Measurements from ENCODE around the gene RGL4.

Gene RGL4

GRCh38 chr22:23698094-23698493 is 7.3 kb downstream of the RGL4 start:
- peaks cover 33 to 39% of the 10 kb centered on the region in 2 donors for H3K4me1 Mint-ChIP-seq
- ATAC-seq (replicated peaks): no peak
- peaks cover 38 to 60% of the 10 kb centered on the region in 2 donors for H3K36me3 Mint-ChIP-seq
- H3K9me3 Mint-ChIP-seq: no peaks in the 10 kb centered on the region
- H3K27ac Mint-ChIP-seq: no peak overlapping the region
- no peak overlapping the region for H3K4me3 Mint-ChIP-seq
- no peak for DNase-seq
- H3K27me3 Mint-ChIP-seq: no peaks in the 10 kb centered on the region

- DNase-seq (no peak), ATAC-seq (replicated peaks) (no peak)
- no peak overlapping the region for H3K27ac Mint-ChIP-seq
- peaks cover 39 to 60% of the 10 kb centered on the region in 2 donors for H3K36me3 Mint-ChIP-seq
- H3K9me3 Mint-ChIP-seq: no peaks in the 10 kb centered on the region
- H3K4me3 Mint-ChIP-seq: no peak overlapping the region
- no peaks in the 10 kb centered on the region for H3K27me3 Mint-ChIP-seq
- H3K4me1 Mint-ChIP-seq: peaks cover 31 to 38% of the 10 kb centered on the region in 2 donors
These were observed 7.9 kb downstream of the RGL4 start for GRCh38 chr22:23698673-23699235.

GRCh38 chr22:23700706-23701105 is 9.9 kb downstream of the RGL4 start:
- peaks cover 42 to 60% of the 10 kb centered on the region in 2 donors for H3K36me3 Mint-ChIP-seq
- DNase-seq (no peak), ATAC-seq (replicated peaks) (no peak)
- H3K4me3 Mint-ChIP-seq: no peak overlapping the region
- H3K27ac Mint-ChIP-seq: no peak overlapping the region
- H3K9me3 Mint-ChIP-seq: no peaks in the 10 kb centered on the region
- H3K4me1 Mint-ChIP-seq: peaks cover 33 to 37% of the 10 kb centered on the region in 2 donors
- H3K27me3 Mint-ChIP-seq: no peaks in the 10 kb centered on the region

GRCh38 chr22:23704062-23704461 is 13.2 kb downstream of the RGL4 start:
- Mint-ChIP-seq H3K27ac (no peak overlapping the region), H3K9me3 (no peaks in the 10 kb centered on the region), H3K27me3 (no peaks in the 10 kb centered on the region), H3K4me1 (peaks cover 15 to 27% of the 10 kb centered on the region in 2 donors), H3K4me3 (no peak overlapping the region), H3K36me3 (peaks cover 60 to 82% of the 10 kb centered on the region in 2 donors)
- DNase-seq: no peak
- no peak for ATAC-seq (replicated peaks)

GRCh38 chr22:23704829-23705228 is 14.0 kb downstream of the RGL4 start:
- Mint-ChIP-seq H3K9me3 (no peaks in the 10 kb centered on the region), H3K4me3 (no peak overlapping the region), H3K27me3 (no peaks in the 10 kb centered on the region), H3K27ac (peak overlapping the region; percentile 63), H3K4me1 (peaks cover 15 to 29% of the 10 kb centered on the region in 2 donors), H3K36me3 (peaks cover 65 to 84% of the 10 kb centered on the region in 2 donors)
- ATAC-seq (replicated peaks) (no peak), DNase-seq (no peak)

- Mint-ChIP-seq H3K9me3 (no peaks in the 10 kb centered on the region), H3K4me1 (peaks cover 15 to 29% of the 10 kb centered on the region in 2 donors), H3K27ac (peak overlapping the region; percentile 63), H3K27me3 (no peaks in the 10 kb centered on the region), H3K4me3 (no peak overlapping the region), H3K36me3 (peaks cover 64 to 84% of the 10 kb centered on the region in 2 donors)
- ATAC-seq (replicated peaks): no peak
- DNase-seq: no peak
These were observed 14.5 kb downstream of the RGL4 start for GRCh38 chr22:23705358-23705757.

- H3K4me1 Mint-ChIP-seq: peaks cover 9 to 16% of the 10 kb centered on the region in 2 donors
- H3K9me3 Mint-ChIP-seq: no peaks in the 10 kb centered on the region
- no peaks in the 10 kb centered on the region for H3K27me3 Mint-ChIP-seq
- peaks cover 53 to 76% of the 10 kb centered on the region in 2 donors for H3K36me3 Mint-ChIP-seq
- H3K4me3 Mint-ChIP-seq: no peak overlapping the region
- H3K27ac Mint-ChIP-seq: peak overlapping the region; percentile 7
- DNase-seq (no peak), ATAC-seq (replicated peaks) (no peak)
These were observed 17.5 kb downstream of the RGL4 start for GRCh38 chr22:23708270-23708669.

GRCh38 chr22:23709107-23709506 is 18.3 kb downstream of the RGL4 start:
- H3K4me1 Mint-ChIP-seq: peaks cover 15 to 20% of the 10 kb centered on the region in 2 donors
- ATAC-seq (replicated peaks): no peak
- peaks cover 50 to 75% of the 10 kb centered on the region in 2 donors for H3K36me3 Mint-ChIP-seq

GRCh38 chr22:23712256-23712655 is 21.4 kb downstream of the RGL4 start:
- Mint-ChIP-seq H3K27me3 (no peaks in the 10 kb centered on the region), H3K27ac (peak overlapping the region; percentile 20), H3K9me3 (no peaks in the 10 kb centered on the region), H3K4me3 (no peak overlapping the region), H3K36me3 (peaks cover 34 to 52% of the 10 kb centered on the region in 2 donors), H3K4me1 (peaks cover 17 to 26% of the 10 kb centered on the region in 2 donors)
- ATAC-seq (replicated peaks) (no peak), DNase-seq (no peak)

More at GRCh38 chr22:23709107-23709506, 18.3 kb downstream of the RGL4 start:
- Mint-ChIP-seq H3K9me3 (no peaks in the 10 kb centered on the region), H3K4me3 (no peak overlapping the region), H3K27me3 (no peaks in the 10 kb centered on the region), H3K27ac (no peak overlapping the region)
- DNase-seq: no peak

- ATAC-seq (replicated peaks) (no peak), DNase-seq (no peak)
- Mint-ChIP-seq H3K4me3 (no peak overlapping the region), H3K9me3 (no peaks in the 10 kb centered on the region), H3K4me1 (peaks cover 15 to 30% of the 10 kb centered on the region in 2 donors), H3K27ac (no peak overlapping the region), H3K36me3 (peaks cover 24 to 39% of the 10 kb centered on the region in 2 donors), H3K27me3 (no peaks in the 10 kb centered on the region)
These were observed 23.1 kb downstream of the RGL4 start for GRCh38 chr22:23713696-23714595.

GRCh38 chr22:23714596-23715578 is 24.1 kb downstream of the RGL4 start:
- no peaks in the 10 kb centered on the region for H3K9me3 Mint-ChIP-seq

GRCh38 chr22:23715806-23716375 is 25.1 kb downstream of the RGL4 start:
- peaks cover 15 to 22% of the 10 kb centered on the region in 2 donors for H3K36me3 Mint-ChIP-seq
- ATAC-seq (replicated peaks) (no peak), DNase-seq (no peak)
- no peaks in the 10 kb centered on the region for H3K27me3 Mint-ChIP-seq
- H3K4me3 Mint-ChIP-seq: peak overlapping the region; percentile 69 to 88
- H3K27ac Mint-ChIP-seq: no peak overlapping the region
- no peaks in the 10 kb centered on the region for H3K9me3 Mint-ChIP-seq
- peaks cover 13 to 30% of the 10 kb centered on the region in 2 donors for H3K4me1 Mint-ChIP-seq

More at GRCh38 chr22:23714596-23715578, 24.1 kb downstream of the RGL4 start:
- Mint-ChIP-seq H3K4me1 (peaks cover 13 to 30% of the 10 kb centered on the region in 2 donors), H3K4me3 (peak overlapping the region; percentile 69 to 88), H3K27ac (peak overlapping the region; percentile 84), H3K36me3 (peaks cover 17 to 32% of the 10 kb centered on the region in 2 donors), H3K27me3 (no peaks in the 10 kb centered on the region)
- ATAC-seq (replicated peaks) (no peak), DNase-seq (no peak)

Data from stimulated activated naive B cell treated with anti-CD40 and anti-IgM and Interleukin-4, amounts not matched to agents 10 μg/mL and 1 μg/mL and 100 μg/mL, for 72 hours (primary cell).